Activated CD8-positive, alpha-beta memory T cell treated with anti-CD3 and anti-CD28 coated beads, Interleukin-2, amount 50 U/mL, for 1 hour (primary cell): ENCODE data around the gene AUTS2.

Source experiments
- DNase-seq: peaks from one replicate; pipeline ENCODE4 v3.0.0-alpha.2; 2020; ENCODE audit errors: extremely low read depth

AUTS2 gene

DNA sequence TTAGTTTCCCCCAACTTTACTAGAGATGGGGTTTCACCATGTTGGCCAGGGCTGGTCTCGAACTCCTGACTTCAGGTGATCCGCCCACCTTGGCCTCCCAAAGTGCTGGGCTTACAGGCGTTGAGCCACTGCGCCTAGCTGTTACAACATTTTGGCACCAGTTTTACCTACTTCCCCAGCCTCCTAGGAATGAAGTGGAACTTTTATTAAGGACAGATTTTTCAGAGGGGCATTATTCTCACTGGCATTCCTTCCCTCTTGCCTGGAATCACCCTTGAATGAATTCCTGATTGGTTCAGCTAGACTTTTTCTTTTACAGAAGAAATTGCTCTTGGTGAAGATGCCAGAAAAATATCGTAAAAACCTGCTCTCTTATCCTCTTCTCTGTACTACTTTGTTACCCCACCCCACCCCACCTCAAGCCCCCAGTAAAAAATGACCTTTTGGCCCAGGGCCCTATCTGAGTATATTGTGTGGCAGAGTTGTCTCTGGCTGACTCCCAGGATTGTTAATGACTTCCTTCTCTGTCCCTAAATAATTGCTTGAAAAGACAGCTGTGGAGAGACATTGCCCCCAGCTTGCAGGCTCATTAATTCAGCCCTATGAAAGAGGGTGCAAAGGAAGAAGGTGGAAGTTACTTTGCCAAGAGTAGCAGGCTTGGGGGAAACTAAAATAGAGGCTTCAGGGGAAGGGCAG is 189.6 kb downstream of the AUTS2 start:
- no peak for DNase-seq

DNA sequence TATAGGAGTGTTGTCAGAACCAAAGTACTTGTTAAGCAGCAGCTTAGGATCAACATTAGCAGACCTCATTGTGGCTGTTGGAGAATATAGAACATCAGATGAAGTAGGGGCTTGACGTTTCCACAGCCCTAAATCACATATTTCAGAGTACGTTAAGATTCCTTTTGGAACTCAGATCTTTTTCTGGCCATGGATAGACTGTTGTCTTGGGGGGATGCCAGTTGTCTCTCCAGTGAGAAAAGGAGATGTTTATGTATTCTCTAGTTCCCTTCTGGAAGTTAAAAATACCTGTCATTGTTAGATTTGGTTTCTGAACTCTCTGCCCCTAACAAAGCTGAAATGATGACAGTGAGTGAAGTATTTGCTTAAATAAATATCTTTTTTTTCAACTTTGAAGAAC is 191.3 kb downstream of the AUTS2 start:
- DNase-seq: no peak

DNA sequence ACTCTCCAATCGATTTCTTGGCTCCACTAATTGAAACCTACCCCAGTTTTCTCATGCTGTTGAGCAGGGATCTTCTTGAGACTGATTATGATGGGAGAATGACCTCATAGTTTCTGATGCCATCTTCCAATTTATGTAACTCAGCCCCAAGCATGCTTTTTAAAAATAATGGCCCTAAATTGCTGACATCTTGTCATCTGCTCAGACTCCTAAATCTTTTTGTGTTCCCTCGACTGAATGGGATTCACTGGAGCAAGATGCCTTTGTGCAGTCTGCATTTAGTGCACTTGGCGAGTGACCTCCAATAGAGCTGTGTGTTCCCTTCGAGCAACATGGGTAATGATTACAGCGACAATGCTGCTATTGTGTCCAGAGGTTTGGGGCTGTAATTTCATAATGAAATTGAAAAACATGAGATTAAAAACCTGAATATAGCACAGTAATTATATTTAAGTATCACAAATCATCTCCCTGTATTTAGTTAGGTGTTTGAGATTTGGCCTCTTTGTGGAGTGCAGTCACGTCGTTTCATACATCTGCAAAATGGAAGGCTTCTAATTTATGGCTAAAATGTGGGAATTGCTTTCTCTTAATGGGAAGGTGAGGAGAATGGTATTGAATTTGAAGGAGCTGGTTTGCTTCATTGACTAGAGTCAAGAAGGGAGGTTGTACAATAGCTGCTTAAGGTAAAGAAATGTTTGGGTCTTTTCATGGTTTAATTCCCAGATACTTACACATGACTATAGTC is 192.9 kb downstream of the AUTS2 start:
- no peak for DNase-seq

DNA sequence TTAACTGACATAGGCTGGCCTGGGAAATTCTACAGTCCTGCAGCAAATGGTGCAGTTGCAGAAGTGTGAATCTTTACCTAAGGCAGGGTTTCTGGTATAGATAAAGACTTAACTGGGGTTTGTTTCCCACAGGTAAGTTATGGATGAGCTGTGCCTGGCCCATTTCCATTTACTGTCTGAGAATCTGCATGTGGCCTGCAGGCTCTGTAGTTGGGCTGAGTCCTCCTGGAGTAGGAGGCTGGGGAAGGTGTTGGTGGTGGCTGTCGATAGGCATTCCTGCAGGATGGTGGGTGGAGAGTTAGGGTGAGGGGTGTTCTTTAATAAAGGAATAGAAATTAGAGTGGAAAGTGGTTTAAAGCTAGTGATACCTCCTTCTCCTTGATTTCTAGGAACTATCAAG is 193.5 kb downstream of the AUTS2 start:
- no peak for DNase-seq

DNA sequence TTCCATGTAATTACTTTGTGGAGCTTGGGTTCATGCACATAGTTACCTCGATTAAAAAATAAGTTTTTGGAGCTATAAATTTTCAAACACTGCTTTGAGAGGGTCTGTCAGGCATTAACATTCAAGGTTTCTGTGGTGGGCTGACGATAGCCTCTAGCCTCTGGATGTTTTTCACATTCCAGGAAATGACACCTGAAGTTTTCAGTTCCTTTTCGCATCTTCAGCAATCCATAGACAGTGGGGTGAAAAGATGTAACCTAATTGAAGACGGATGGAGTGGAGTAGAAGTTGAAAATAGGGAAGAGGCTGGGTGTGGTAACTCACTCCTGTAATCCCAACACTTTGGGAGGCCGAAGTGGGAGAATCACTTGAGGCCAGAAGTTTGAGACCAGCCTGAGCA is 197.7 kb downstream of the AUTS2 start:
- no peak for DNase-seq

DNA sequence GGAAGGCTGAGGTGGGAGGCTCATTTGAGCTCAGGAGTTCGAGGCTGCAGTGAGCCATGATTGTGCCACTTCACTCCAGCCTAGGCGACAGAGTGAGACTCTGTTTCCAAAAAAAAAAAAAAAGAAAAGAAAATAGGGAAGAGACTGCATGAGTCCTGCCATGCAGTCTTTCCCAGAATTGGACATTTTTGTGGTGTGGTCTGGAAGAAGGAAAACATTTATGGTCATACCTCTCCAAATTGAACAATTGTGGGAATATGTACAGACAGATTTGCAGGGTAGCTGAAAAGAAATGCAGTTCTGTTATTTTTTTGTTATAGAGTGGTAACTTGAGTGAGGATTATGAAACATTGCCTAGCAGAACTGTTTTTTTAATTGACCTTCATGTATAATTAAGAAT is 198.1 kb downstream of the AUTS2 start:
- no peak for DNase-seq

DNA sequence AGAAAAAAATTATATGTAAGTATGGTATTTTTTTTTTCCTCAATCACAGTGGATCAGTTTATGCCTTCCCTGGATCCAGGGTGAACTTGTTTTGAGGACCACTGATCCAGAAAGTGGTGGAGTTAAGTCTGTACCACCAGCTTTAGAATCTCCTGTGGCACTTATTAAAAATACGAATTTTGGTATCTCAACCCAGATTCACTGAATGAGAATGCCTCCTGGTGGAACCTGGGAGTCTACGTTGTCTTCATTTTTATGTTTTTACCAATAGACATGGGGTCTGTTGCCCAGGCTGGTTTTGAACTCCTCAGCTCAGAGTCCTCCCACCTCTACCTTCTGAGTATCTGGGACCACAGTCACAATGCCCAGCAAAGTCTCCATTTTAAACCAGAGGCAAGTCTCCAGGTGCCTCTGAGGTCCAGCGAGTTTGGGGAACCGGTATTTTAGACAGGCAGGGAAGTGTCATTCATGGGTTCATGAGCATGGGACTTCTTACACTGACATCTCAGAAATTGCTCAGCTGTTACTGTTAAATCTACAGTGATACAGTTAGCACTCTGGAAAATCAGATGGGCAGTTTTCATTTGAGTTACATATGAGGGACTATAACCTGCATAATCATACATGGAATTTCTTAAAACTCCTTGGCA is 200.9 kb downstream of the AUTS2 start:
- DNase-seq: no peak

DNA sequence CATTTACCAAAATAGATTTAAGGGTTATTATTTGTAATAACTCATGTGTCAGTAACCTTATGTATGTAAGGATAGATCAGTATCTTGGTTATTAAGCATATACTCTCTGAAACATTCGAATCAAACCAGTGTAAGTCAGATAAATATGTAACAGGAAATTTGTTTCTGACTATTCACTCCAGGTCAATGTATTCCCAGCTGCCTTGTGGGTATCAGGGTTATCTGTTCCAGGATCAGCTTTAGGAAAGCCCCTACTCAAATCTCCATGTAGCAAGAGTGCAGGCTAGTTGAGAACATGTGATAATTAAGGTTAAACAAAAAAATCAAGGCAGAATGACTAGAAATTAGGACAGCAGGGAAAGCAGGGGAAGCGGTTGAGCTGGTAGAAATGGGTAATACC is 201.7 kb downstream of the AUTS2 start:
- DNase-seq: no peak

DNA sequence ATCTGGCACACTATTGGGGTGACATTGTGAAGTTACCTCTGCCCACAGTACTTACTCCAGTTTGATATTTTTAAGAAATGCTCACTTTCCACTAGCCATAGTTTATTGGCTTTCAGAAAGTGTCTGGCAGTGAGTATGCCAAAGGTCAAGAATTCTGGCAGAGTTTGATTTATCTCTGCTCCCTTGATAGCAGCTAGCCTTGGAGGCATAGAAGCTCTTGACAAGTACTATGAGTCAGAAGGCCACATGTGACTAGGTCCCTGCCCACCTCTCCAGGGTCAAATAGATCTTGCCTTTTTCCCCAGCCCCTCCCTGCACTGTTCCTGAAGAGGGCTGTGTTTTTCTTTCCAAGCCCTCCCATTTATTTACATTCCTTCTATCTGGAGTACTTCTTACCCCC is 202.2 kb downstream of the AUTS2 start:
- DNase-seq: no peak

DNA sequence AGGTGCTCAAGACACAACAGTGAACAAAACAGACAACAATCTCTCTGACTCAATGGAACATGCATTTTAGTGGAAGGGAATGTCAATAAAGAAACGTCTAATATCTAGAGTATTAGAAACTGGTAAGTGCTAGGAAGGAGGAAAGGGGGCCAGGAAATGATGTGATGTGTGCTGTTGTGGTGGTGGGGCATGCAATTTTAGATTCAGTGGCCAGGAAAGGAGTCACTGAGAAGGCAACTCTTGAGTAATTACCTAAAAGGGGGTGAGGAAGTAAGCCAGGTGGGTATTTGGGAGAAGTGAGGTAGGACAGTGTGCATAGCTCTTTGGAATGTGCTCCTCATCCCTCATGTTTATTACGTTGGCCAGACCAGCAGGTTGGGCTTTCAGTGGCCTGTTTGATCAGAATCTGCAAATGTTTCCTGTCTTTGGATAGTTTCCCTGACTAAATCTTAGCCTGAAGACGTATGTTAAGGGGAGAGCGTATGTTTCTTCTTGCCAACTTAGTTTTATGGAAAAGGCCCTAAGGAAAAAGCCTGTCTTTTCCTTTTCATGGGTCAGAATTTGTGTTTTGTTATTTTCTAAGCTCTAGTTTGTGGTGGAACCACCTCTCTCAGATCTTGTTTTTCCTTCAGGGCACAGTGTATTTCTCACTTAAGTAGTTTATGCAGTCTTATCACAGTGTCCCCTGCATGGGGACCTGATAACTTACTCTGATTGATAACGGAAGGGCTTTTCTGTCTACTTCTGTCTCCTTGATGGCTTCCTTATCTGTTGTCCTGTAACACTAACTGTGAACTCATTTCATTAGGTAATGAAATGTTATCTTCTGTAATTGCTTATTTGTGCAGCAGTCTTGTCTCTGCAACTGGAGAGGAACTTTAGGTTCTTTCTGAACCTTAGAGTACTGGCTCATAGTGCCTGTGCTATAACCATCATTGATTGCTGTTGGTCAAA is 203.7 kb downstream of the AUTS2 start:
- DNase-seq: no peak

DNA sequence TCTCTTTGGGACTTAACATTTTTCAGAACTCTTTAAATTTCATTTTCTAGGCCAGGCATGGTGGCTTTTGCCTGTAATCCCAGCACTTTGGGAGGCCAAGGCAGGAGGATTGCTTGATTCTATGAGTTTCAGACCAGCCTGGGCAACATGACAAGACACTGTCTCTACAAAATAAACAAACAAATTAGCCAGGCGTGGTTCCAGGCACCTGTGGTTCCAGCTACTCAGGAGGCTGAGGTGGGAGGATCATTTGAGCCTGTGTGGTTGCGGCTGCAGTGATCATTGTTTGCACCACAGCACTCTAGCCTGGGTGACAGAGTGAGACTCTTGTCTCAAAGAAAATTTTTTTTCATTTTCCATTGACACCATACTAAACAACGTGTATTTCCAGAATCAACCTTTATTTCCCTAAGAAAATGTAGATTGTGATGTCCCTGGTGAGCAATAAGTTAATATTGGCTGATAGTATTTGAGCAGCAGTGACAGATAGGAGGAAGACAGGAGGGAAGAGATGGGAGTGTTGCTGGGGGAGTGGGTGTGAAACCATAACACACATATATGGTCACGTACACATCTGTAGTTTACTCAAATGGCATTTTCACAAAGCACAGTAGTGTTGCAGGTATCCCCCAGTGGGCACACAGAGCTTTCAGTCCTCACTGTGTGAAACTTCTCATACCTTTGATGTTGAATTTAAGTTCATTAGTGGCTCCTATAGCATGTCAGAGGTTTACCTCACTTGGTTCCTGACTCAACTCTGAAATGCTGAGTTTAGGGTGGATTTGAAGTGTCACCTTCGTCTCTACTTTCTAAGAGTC is 205.6 kb downstream of the AUTS2 start:
- no peak for DNase-seq

DNA sequence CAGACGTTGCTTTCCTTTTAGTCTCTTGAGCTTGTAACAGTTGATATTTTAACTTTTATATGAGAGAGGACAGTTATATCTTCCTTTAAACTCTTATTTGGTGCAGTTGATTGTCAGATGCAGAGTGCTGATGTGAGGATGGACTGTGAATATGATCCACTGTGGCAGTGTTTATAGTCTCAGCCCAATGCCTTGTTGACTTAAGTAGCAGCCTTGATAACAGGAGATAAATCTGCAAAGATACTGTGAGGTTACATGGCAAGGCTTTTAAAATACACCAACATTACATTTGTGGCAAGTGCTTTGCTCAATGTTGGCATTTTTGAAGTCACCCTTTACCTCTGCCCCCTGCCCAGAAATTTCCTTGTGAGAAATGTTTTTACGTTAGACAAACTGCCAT is 206.7 kb downstream of the AUTS2 start:
- DNase-seq: no peak

DNA sequence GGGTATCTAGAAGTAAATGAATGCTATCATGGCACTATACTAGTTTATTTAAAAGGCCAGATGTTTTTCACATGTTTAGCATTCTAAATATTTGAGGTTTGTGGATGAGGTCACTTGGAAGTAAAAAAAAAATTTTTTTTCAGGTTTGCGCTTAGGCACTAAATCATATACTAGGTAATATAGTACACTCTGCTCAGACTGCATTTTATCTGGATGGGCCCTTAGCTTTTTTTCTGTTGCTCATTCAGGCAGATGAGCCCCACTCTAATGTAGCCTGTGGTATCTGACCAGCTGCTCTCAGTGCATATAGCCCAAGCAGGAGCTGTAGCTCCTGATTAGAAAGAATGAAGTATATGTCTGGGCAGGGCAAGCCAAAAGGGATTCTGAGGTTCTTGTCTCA is 210.1 kb downstream of the AUTS2 start:
- no peak for DNase-seq

DNA sequence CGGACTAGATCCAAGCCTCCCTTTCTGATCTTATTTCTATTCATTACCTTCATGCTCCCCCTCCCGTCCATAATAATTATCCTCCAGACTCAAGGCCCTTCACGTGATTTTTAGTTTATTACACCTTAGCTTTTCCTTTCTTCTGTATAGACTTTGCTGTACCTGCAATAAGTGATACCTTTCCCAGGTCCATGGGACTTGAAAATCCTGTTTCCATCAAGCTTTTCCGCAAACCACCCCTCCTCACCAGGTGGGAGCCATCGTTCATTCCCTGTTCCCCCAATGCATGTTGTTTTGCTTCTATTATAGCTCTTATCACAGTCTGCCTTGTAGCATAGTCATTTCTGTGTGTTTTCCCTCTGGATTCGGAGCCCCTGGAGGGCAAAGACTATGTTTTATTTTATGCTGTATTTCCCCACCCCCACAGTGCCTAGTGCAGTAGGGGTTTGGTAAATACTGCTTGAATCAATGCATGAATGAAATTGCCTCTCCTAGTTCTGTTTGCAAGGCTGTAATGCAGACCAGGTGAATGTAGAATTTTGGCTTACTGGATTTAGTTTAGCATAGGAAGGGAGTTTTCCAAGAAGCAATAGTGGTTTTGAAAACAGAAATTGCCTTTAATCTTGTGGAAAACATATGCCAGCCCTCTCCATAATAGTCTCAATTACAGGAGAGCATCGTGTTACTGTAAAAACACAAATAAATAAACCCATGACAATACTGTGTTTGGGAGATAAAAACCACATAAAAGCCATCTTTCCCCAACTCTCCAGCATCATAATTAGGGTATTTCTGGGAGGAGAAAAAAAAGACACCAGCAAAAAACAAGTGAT is 213.4 kb downstream of the AUTS2 start:
- DNase-seq: no peak

DNA sequence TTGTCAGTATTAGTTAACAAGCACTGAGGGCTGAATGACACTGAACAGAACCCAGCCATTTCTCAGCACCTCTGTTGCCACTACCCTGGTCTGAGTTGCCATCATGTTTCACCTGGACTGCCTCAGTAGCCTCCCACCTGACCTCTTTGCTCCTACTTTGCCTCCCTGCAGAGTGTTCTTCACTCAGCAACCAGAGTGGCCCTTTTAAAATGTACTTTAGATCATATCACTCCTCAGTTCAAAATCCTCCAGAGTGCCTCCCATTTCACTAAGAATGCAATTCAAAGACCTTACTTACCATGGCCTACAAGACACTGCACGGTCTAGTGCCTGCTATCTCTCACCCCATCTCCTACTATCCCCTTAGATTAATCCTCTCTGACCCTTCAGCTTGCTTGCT is 214.5 kb downstream of the AUTS2 start:
- no peak for DNase-seq

DNA sequence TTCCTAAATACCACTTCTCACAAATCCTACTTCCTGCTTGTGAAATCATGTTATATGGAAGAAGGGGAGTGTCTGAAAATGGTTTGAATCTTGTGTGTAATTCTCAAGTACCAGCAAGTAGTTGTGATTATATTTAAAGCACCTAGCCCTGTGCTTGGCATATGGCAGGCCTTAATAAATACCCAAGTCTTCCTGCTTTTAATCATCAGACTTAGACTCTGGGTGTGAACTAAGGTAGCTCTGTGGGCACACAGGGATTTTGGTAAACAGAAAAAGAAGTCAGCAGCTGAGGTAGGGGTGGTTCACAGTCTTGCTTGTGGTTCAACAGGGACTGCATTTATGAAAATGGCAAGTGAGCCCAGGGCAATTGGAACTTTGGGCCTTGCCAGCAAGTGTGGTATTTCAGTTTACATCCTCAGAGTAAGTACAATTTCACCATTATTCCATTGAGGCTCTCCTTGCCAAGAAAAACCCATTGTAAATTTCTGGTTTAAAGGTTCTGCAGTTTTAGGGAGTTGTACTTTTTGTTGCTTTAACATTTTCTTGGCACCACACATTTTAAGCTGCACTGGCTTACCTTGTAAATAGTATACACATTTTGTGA is 215.5 kb downstream of the AUTS2 start:
- DNase-seq: no peak

DNA sequence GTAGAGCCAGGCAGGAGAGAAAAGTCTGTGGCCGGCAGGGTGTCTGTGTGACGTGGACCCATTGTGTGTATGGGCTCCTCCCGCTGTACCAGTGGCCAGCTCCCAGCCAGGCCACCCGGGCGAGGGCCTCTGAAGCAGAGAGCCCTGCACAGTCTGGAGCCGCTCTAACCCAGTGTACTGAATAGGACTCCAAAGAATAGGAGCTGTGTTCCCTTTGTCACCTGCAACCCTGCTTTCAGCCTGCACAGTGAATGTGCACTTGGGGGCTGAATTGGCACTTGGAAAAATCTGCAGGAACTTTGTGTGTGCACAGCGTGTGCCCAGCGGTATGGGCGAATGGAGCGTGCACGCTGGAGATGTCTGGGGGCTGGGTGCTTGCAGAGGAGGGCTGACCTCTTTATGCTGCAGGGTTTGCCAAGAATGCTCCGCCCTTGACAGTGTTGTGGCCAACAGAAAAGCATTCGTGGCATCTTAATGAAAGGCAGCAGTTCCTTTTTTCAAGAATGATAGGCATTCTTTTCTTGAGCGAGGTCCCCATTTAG is 216.2 kb downstream of the AUTS2 start:
- no peak for DNase-seq

DNA sequence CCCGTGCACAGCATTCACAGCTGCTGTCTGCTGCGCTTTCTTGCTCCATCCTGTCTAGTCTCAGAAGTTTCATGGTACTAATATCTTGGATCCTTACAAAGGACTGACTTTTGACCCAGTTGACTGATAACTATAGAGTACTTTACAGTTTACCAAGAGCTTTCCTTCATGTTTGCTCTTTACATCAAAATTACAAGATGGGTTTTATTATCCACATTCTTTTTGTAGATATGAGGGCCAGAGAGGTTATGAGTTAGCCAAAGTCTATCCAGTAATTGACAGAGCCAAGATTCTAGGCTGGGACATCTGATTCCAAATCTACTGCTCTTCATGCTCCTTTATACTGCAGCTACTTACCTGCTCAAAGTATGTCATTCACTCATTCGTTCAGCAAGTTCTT is 218.2 kb downstream of the AUTS2 start:
- DNase-seq: no peak

DNA sequence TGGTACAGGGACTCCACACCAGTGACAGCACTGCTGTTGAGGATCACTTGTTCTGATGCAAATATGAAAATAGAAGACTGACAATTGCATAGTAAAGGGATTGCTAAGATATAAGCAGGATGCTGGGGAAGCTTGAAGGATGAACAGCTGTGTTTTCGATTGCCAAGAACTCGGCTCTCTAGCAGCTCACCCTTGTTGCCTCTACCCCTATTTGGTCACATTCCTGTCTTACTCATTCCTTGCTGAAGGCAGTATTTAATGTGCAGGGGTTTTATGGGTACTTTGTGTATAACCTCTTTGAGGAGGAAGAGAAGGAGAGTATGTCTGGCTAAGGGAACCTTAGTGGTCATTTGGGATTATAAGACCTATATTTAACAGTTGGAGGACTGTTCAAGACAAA is 218.8 kb downstream of the AUTS2 start:
- DNase-seq: no peak
